Measurements from ENCODE around the gene UBE2D3.
"Not testable (repeated sequence)": the region's sequence is repeated elsewhere in the genome, so short reads cannot be mapped to it uniquely, and the experiment has no call there.

Gene UBE2D3

GRCh38 chr4:102826890-102827673, at the start of gene UBE2D3:
TSS of gene UBE2D3 (minus strand) at chr4:102827551. CDS start at chr4:102826508, 1,043 bp downstream.
- peak; percentile 95 to 96 for DNase-seq

- DNase-seq, result no peak
Observed at GRCh38 chr4:102871772-102872171, 44.4 kb upstream of the UBE2D3 start.

GRCh38 chr4:102869569-102870197, 42.3 kb upstream of the UBE2D3 start:
- DNase-seq, result peak in 1 of 2 experiments; percentile 61

- DNase-seq, result peak; percentile 95 to 97
Observed at GRCh38 chr4:102868781-102869568, 41.6 kb upstream of the UBE2D3 start, which contains the start of gene CISD2. TSS of gene CISD2 (plus strand) at chr4:102868992. CDS start at chr4:102869085, 93 bp downstream.

GRCh38 chr4:102868153-102868780, 40.9 kb upstream of the UBE2D3 start:
- peak in 1 of 2 experiments; percentile 91 for DNase-seq

GRCh38 chr4:102867278-102868152, 40.2 kb upstream of the UBE2D3 start:
- peak; percentile 40 to 43 for DNase-seq

GRCh38 chr4:102865327-102865726, 38.0 kb upstream of the UBE2D3 start:
- DNase-seq, result not testable (repeated sequence)

- DNase-seq, result no peak
Observed at GRCh38 chr4:102862747-102863146, 35.4 kb upstream of the UBE2D3 start.

- peak; percentile 76 to 86 for DNase-seq
Observed at GRCh38 chr4:102862016-102862415, 34.7 kb upstream of the UBE2D3 start.

- no peak for DNase-seq
Observed at GRCh38 chr4:102860611-102861324, 33.4 kb upstream of the UBE2D3 start.

- DNase-seq, result no peak
Observed at GRCh38 chr4:102858828-102859464, 31.6 kb upstream of the UBE2D3 start.

- DNase-seq, result no peak
Observed at GRCh38 chr4:102850370-102850769, 23.0 kb upstream of the UBE2D3 start.

GRCh38 chr4:102849579-102850104, 22.3 kb upstream of the UBE2D3 start:
- DNase-seq, result no peak

GRCh38 chr4:102847687-102848086, 20.3 kb upstream of the UBE2D3 start:
- DNase-seq, result no peak

GRCh38 chr4:102843938-102844337, 16.6 kb upstream of the UBE2D3 start:
- no peak for DNase-seq

GRCh38 chr4:102843273-102843672, 15.9 kb upstream of the UBE2D3 start:
- no peak for DNase-seq

- DNase-seq, result no peak
Observed at GRCh38 chr4:102842367-102842766, 15.0 kb upstream of the UBE2D3 start.

GRCh38 chr4:102836596-102836995, 9.2 kb upstream of the UBE2D3 start:
- no peak for DNase-seq

- no peak for DNase-seq
Observed at GRCh38 chr4:102832667-102833066, 5.3 kb upstream of the UBE2D3 start.

GRCh38 chr4:102832105-102832504, 4.8 kb upstream of the UBE2D3 start:
- DNase-seq, result no peak
